Medulla oblongata (tissue), 1 donor: ENCODE data around the gene ZNF438.

Experiments used
- DNase-seq: peaks from one replicate; pipeline ENCODE4 v3.0.0-alpha.2; 2015; ENCODE audit errors: extremely low spot score

ZNF438 gene

DNA sequence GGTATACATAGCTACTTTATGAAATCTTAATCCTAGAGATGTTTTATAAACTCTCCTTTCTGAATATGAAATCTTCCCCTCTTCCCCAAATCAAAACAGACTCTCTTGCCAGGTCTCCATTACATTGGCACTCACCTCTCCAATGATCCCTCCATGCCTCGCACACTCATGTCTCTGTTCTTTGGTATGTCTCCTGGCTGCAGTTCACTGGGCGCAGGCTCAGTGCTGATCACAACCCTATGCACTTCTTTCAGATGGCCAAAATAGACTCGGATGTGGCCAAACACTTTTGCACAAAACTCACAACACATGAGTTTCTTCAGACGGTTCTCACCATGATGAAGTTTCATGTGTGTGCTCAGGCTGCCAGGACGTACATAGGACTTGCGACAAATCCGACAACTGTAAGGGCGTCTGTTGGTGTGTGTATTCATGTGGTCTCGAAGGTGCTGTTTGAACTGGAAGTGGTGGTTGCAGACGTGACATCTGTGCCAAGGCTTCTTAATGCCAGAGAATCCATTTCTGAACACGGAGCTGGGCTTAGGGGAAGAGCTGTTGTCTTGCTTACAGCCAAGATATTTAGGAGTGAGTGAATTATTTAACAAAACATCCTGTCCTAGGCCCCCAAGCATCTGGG lies 183.2 kb downstream of the ZNF438 start:
- no peak for DNase-seq

DNA sequence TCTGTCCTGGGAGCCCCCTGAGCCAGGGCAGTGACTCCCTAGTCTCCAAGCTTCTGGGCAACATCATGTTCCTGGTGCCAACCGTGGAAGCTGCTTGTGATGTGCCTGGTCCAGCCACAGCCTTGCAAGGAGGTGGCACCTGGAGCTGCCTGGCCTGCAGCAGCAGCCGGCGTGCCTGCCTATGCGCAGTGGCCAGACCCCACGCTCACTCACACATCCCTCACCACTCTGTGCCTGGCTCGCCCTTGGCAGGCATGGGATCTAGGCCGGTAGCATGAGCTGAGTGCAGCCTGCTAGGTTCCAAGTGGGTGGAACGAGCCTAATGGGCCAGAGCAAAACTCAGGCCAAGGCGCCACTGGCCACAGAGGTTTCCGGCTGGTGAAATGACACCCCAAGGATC lies 184.0 kb downstream of the ZNF438 start:
- no peak for DNase-seq

DNA sequence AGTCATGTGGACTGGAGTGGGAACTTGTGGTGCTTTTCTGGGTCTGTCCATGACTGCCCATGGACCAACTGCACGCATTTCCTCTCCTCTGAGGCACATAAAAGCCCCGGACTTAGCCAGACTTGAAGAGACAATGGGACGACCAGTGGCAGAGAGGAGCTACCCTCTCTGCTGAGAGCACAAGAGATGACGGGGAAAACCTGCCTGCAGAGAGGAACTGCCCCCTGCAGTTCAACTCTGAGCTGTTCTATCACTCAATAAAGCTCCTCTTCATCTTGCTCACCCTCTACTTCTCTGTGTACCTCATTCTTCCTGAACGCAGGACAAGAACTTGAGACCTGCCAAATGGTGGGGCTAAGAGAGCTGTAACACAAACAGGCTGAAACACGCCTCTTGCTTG lies 184.5 kb downstream of the ZNF438 start:
- no peak for DNase-seq

DNA sequence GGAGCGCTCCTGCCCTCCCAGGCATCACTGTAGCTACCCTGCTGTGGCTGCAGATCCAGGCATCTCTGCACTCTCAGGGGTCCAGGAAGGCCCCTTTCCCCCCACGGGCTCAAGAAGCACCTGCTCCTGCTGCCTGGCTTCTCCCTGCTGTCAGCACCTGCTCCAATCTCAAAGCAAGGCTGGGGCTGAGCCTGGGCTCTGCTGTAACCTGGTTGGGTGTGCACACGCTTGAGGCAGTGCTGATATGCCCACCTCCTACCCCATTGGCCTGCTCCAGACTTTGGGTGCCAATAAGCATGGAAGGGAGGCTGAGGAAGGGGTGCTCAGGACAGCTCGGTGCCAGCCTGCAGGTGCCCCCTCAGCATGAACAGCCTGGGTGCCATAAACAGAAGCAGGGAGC lies 185.0 kb downstream of the ZNF438 start:
- no peak for DNase-seq

DNA sequence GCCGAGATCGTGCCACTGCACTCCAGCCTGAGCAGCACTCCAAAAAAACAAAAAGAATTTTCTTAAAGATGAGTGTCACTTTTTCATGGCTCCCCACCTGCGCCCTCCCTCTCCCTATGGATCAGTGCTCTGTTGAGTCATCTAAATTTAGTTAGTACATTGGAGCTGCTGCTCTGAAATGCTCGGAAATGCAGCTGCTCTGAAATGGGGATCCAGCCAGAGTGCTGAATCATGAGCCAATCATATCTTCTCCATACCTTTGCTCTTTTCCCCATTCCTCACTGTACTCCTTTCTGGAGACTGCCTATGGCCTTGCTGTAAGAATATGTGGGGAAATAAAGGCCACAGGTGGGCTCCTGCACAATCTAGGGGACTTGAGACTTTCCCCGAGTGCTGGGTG lies 188.8 kb downstream of the ZNF438 start:
- DNase-seq, result no peak

DNA sequence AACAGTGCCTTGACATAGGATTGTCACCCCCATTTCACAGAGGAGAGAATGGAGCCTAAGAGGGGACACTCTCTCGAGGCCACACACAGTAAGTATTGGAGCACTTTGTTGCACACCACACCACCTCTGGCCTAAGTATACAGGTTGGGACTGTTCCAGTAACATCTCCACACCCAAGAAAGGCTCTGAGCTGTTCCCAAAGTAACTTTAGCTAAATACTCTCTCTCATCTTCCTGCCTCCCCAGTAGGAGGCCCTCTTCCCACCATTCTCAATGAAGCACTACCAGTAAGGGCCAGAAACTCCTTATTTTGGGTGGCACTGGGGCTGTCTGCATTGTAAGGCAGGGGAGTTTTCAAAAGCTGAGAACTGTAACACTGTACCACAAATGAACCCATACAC lies 189.5 kb downstream of the ZNF438 start:
- DNase-seq, result no peak

DNA sequence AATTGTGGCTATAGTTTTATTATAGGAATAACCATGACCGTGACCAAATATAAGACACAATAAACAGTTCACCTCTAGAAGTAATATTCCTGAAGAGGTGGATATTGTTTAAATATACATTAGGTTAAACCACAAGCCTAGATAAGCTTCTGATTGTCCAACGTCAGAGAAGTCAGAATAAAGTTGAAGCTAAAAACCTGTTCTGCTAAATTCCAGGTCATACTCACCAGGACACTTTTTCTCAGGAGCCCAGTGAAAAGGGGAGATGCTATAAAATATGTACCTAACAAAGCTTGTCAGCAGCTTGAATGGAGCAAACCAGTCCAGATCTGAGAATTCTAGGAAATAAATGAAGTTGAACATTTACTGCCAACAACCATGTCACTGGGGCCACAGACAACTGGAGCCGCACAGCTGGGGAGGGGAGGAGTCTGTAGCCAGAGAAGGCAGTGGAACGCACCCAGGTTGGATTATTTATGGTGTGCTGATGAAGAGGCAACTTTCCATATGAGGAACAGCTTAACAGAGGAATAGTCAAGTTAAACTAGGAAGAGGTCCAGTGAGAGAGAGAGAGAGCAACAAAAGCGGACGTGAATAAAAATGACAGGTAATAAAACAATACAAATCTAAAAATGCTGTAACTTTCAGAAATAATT lies 191.1 kb downstream of the ZNF438 start:
- DNase-seq, result no peak

DNA sequence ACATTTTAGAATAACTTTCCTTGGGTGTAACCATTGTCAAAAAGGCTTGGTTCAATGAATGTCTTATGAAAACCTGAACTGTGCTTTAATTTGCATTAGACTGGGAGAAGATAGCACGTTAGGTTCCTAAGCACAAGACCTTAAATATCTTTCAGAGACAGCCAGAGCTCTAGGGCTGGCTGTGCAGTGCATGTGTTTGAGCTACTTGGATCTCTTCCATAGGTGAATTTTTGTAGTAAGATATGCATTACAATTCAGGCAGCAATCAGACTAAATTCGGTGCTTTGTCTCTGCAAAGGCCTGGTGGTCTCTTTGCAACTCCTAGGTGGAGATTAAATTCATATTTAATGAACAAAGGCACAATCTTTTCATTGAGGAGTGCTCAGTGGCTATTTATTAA lies 192.0 kb downstream of the ZNF438 start:
- no peak for DNase-seq

DNA sequence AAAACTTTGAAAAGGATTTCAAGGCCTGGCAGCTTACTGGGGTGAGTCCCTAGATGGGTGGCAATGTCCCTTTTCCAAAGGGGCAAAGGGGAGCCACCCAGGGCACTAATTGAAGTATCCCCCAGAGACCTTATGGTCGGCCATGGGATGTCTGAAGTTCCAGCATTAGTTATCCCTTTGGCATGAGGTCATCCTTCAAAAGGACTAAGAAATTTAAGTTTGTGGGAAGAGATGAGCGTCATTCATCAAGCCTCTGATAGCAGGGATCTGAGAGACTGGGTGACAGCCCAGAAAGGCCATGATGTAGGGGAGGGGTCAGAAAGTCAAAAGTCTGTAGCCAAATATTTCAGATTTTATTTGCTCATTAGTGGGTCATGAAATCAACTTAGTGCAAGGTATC lies 195.3 kb downstream of the ZNF438 start:
- DNase-seq, result no peak

DNA sequence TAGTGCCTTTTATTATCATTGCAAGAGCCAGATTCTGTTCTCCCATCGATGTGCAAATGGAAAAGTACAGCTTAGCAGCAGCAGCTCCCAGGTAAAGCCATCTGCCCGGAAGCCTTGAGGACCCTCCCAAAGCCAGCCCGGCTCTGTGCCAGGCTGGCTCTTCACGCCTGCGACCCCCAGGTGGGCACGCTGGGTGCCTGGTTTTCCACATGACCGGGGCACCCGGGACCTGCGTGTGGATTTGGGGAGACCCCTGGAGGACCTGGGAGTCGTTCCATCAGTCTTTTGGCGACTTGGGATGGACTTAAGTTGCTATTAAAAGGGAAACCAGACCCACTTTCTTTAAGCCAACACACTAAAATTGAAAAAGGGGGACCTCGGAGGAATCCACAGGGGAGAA lies 196.5 kb downstream of the ZNF438 start:
- DNase-seq, result no peak

DNA sequence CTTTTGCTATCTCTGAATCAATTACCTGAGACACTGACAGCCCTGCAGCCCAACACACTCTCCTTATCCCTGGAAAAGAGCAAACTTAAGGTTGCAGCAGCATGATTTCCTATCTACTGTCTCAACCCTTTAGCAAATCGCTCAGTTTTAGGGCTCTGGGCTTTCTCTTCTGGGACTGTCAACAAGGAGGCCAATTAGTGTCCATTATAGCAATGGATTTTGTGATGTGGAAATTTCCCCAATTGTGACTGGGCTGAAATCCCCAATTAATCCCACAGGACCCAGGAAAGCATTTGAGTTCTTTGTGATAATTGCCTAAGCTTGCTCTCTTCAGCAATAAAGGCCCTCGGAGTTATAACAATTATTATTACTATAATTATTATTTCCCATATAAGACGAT lies 197.0 kb downstream of the ZNF438 start:
- DNase-seq, result no peak

DNA sequence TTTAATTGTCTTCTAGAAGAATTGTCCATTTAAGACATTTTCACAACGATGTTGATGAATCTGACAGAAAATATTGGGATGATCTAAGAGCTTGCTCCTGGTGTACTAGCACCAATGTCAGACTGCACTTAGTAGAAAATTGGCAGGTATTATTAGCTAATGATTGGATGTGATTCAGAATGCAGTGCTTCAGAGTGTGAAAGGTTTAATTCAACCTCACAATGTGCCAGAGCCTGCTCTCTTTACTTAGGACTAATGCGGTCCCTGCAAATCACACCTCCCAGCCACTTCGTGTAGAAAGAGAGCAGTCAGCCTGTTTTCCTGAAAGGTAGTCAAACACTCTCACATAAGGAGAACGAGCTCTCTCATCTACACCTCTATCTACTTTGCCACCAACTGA lies 197.5 kb downstream of the ZNF438 start:
- no peak for DNase-seq

DNA sequence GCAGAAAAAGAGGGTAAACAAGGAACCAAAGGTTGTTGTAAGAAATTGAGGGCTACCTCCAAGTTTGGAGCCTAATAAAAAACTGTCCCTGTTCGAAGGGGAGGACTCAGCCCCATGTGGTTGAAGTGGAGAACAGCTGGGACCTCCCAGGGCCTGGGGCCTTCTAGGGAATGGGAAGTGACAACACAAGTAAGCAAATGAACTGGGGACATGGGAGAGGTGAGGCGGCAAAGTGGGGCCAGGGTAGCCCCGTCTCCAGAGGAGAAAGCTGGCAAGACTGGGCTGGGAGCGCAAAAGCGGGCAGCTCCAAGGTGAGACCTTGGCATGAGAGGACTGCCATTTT lies 198.1 kb downstream of the ZNF438 start:
- no peak for DNase-seq

DNA sequence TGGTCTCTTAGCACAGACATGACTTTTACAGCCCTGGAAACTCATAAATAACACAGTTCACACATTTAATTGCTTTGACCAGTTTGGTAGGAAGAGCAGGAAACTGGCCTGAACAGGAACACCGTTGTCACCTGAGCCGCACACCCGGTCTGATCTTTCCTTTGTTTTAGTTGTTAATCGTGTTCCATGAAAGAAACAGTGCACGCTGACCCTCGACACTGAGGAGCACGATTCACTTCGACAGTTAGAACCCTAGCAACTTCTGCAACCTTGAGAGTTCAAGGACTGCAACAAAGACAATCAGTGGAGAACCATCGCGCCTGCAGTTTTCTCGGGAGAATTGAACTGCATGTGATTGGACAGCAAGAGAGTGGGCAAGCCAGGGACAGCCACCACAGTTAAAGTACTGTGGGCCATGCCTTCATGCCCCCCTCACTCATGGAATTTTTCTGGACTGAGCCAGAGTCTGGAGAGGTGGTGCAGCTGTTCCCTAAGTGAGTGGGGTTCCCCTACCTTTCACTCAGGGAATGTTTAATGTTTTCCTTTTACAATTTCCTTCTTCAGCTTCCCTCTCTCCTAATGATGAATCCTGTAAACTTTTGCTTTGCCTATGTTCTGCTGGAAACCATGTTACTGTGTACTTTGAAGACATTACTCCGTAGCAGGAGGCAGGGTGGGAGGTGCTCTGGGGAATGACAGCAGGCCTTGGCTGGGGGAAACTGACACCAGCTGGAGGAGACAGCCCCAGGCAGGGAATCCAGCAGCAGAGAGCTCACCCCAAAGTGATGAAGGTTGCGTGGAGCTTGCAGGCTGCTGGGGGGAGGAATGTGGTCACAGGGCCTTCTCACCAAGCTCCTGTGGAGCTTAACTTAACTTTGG lies 198.7 kb downstream of the ZNF438 start:
- no peak for DNase-seq

DNA sequence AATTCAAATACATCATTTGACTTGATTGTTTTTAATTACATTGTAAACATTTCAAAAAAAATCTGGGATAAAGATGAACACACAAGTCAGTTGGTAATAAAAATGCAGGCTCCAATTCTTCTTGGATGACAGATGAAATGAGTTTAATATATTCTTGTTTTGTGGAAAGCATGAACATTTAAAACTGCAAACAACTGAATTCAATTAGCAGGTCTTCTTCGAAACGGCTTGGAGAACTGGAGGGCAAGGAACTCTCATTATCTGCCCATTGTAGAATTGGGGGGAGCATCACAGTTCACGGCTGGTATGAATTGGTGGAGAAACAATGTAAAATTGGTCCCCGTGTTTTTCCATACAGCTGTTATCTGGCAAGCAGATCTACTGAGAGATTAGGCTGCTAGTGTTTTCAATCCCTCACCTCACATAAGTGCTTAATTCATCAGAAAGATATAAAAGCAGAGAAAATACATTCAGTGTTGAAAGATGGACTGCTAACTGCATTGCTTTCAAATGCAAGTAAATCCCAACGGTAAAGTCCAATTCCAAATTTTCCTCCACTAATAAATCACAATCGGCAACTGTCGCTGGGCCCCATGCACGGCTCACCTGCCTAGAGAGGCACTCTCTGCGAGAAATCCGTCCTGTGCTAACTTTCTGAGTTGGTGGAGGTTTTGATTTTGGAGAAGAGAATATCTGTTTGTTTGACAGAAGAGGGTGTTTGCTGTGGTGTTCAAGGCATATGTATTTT lies 199.5 kb downstream of the ZNF438 start:
- DNase-seq, result no peak

DNA sequence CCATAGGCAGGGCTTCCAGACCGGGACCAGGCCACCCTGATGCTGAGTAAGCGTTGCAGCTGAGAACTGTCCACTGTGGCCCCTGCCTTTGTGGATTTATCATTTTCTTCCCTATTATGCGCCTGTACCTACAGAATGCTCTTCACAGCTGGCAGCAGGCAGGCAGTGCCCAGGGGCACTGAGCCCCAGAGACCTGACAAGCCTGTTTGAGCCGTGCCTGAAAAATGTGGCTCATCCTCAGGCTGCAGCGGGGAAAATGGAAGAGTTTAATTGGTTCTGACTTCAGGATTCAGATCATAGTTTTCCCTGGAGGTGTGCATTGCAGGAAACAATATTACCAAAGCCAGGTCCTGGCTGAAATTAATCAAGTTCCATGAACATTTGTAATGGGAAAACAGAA lies 200.2 kb downstream of the ZNF438 start:
- no peak for DNase-seq

DNA sequence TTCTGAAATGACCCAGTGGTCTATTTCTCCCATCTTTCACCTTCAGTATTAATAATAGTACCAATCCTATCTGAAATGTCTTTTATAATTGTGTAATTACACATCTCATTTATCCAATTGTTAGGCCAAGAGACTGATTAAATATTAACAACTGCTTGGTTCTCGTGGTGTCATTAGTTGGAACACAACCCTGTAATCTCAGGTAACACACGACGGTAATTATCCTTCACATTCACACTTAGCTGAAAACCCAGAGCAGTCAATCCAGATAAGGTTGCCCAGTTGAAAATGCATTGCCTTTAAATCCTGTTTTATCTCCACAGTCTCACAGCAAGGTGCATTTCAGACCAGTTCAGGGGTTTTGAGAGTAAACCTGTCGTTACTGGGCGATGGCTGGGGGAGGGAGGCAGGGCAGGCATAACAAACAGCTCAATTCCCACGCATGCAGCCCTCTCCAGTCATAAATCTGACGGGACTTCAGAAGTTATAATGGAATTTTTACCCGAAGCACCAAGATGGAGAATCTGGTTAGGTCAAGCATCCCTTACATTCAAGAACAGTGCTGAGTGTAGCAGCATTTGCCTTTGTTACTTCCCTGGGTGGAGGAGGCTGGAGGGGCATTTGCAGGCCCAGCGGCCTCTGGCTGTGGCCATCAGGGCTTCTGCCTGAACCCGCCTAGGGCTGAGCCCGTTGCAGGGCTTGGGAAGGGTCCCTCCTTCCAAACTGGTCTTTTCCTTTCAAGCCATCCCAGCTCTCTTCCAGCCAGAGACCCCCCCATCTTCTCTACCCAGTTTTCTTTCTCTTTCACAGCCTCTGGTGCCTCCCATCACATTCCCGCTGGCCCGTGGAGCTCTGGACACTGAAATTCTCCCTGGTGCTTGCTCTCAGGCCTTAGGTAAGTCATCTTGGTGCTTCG lies 201.1 kb downstream of the ZNF438 start:
- DNase-seq, result no peak

DNA sequence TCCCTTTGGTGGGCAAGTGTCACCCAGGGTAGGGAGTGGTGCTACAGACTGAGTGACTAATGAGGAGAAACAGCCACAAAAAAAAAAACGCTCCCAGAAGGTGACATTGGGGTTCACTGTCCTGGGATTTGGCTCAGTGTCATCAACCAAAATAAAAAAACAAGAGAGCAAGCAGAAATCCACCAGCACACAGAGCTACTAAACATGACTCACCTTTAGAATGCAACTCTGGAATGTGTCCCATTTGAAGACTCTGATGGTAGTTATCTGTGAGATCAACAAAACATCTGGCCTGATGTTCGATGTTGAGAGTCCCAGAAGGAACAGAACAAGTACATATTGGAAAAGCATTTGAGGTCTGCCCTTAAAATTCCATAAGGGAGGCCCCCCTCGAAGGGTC lies 201.8 kb downstream of the ZNF438 start:
- DNase-seq, result no peak

DNA sequence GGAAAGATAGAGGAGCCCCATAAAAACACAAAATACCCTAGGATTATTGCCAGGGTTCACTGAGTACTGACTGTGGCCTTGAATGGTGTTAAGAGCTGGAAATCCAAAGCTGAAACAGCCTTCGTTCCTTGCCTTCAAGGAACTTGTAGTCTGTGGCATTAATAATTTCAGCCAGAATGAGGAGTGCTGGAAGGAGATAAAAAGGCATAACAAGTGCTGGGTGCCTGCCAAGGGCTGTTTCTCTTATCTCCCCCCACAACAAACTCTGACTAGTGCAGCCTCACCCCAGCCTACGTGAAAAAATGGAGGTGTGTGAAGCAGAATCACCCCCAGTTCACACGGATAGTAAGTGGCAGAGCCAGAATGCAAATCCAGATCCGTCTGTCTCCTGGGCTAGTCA lies 203.0 kb downstream of the ZNF438 start:
- no peak for DNase-seq

DNA sequence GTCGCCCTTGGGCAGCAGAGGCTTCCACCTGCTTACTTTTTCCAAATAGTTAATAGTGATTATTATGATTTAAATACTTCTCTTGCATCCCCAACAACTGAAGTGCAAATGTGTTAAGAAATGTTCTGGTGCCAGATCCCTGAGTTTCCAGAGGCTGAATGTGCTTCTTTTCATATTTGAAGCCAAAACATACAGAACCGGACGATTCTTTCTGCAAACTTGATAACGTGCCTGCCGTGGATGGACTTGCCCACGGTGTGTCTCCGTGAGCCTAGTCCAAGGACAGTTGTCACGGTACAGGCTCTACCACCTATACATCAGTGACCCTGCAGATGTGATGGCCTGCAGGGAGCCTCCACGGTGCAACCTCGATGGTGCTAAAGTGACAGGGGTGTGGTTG lies 203.5 kb downstream of the ZNF438 start:
- no peak for DNase-seq

DNA sequence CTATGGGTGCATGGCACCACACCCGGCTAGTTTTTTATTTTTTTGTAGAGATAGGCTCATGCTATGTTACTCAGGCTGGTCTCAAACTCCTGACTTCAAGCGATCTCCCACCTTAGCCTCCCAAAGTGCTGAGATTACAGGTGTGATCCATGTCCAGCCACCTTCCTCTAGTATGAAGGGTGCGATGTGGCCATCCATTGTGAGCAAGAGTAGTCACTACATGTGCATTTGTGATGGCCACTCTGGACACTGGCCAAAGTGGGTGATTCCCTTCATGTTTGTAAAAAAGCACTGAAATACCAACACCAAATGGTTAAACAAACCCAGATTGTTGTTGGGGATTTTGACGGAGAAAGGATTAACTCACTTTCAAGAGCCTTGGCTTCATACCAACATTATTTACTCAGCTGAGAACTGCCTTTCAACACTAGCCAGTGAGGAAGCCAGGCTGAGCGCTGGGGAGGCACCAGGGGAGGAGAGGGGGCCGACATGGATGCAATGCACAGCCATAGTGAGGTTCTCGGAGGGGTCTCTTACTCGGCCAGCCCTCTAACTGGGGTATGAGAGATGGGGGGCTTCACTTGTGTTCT lies 204.0 kb downstream of the ZNF438 start:
- DNase-seq, result peak; percentile 30
